ENCODE results near the gene FHL2.

- no peak for TF ChIP-seq CTCF (conservative IDR thresholded peaks at IDR 0.05; ENCODE audit: low read length)
- no peak for TF ChIP-seq EZH2phosphoT487 (IDR thresholded peaks at IDR 0.05; ENCODE audit: borderline replicate concordance)
Measured at GRCh38 chr2:105339414-105339813, 59.4 kb downstream of the FHL2 start.
